CD8-positive, alpha-beta memory T cell (primary cell): ENCODE measurements around the gene NRL. TPM values are rescaled to one million over a fixed set of nuclear protein-coding genes. Genes with fewer than 3 reads are reported as not detected.

Experiments
- CTCF ChIA-PET: fragments of 350-600 bp; sonication (Branson Sonifier 250); formaldehyde crosslinking; loops from one replicate; lab custom pipeline; 2021; ENCODE audit warnings: antibody characterized with exemption; lab: Charles Lee
- POLR2A ChIA-PET: fragments of 350-600 bp; sonication (Branson Sonifier 250); formaldehyde crosslinking; loops from one replicate; lab custom pipeline; 2021; ENCODE audit warnings: antibody characterized with exemption; lab: Charles Lee
- DNase-seq, 5 donors: peaks; one replicate each; pipeline versions ENCODE4 v3.0.0 to v3.0.0-alpha.2; 2020 to 2022; ENCODE audit warnings: mixed read lengths in 1 of 5
- H3K27ac ChIP-seq: one replicate; pipeline ENCODE4 v1.7.0; 2013; ENCODE audit warnings: low read depth, mild to moderate bottlenecking, low read length, moderate library complexity
- H3K27me3 ChIP-seq: 2 replicates; pipeline ENCODE4 v1.7.0; 2013; ENCODE audit warnings: low read length, mild to moderate bottlenecking; ENCODE audit not compliant: insufficient read depth, poor library complexity, severe bottlenecking
- H3K36me3 ChIP-seq: 2 replicates; pipeline ENCODE4 v1.7.0; 2013; ENCODE audit warnings: mild to moderate bottlenecking, low read length, moderate library complexity; ENCODE audit not compliant: insufficient read depth
- H3K4me1 ChIP-seq: 2 replicates; pipeline ENCODE4 v1.7.0; 2013; ENCODE audit warnings: mild to moderate bottlenecking, low read length, moderate library complexity; ENCODE audit not compliant: insufficient read depth
- H3K4me3 ChIP-seq: 2 replicates; pipeline ENCODE4 v1.7.0; 2013; ENCODE audit warnings: mild to moderate bottlenecking, low read length
- H3K9me3 ChIP-seq: 2 replicates; pipeline ENCODE4 v1.7.0; 2013; ENCODE audit warnings: mild to moderate bottlenecking, low read length
- H3K27ac Mint-ChIP-seq, 8 donors: one replicate each; pipeline ENCODE4 v1.8.0; 2020 to 2021; ENCODE audit warnings: mixed read lengths in 8 of 8, mild to moderate bottlenecking in 6 of 8, inconsistent platforms in 3 of 8, moderate library complexity in 3 of 8
- H3K27me3 Mint-ChIP-seq, 2 donors: one replicate each; pipeline ENCODE4 v1.8.0; 2020 to 2021; ENCODE audit warnings: mixed read lengths in 2 of 2, mild to moderate bottlenecking in 1 of 2, moderate library complexity in 1 of 2
- H3K36me3 Mint-ChIP-seq, 3 donors: one replicate each; pipeline ENCODE4 v1.8.0; 2020 to 2021; ENCODE audit warnings: mixed read lengths in 3 of 3, inconsistent platforms in 1 of 3, mild to moderate bottlenecking in 1 of 3
- H3K4me1 Mint-ChIP-seq, 3 donors: one replicate each; pipeline ENCODE4 v1.8.0; 2020 to 2021; ENCODE audit warnings: mixed read lengths in 3 of 3, inconsistent platforms in 1 of 3, mild to moderate bottlenecking in 1 of 3
- H3K4me3 Mint-ChIP-seq, 7 donors: one replicate each; pipeline ENCODE4 v1.8.0; 2020 to 2021; ENCODE audit warnings: mixed read lengths in 7 of 7, mild to moderate bottlenecking in 6 of 7, moderate library complexity in 4 of 7, inconsistent platforms in 2 of 7
- H3K9me3 Mint-ChIP-seq, 5 donors: one replicate each; pipeline ENCODE4 v1.8.0; 2020 to 2022; ENCODE audit warnings: mixed read lengths in 5 of 5, mild to moderate bottlenecking in 3 of 5, moderate library complexity in 2 of 5, inconsistent platforms in 1 of 5
- polyA plus RNA-seq: library from polyadenylated mRNA; unstranded; fragments of 300-500 nt; fragmentation: Illumina TruSeq; gene quantifications from one replicate; pipeline ENCODE4 v1.2.3, GENCODE V29; 2021
- total RNA-seq, 2 experiments: library from RNA; stranded (reverse); gene quantifications; one replicate each; pipeline ENCODE4 v1.2.3, GENCODE V29; 2021

NRL gene
- total and polyA plus RNA-seq, 3 experiments from 2014 or later = 1.5 to 1.6 (median 1.5) TPM

- Mint-ChIP-seq H3K27ac (peak overlapping the region in 1 of 8 donors; percentile 58), H3K36me3 (peaks cover 0 to 1% (median 0%) of the 10 kb centered on the region in 3 donors), H3K4me1 (peaks cover 13 to 16% (median 14%) of the 10 kb centered on the region in 3 donors), H3K9me3 (no peaks in the 10 kb centered on the region), H3K4me3 (no peak overlapping the region), H3K27me3 (peaks cover 0 to 8% of the 10 kb centered on the region in 2 donors)
- Histone ChIP-seq H3K36me3 (no peaks in the 10 kb centered on the region), H3K9me3 (no peaks in the 10 kb centered on the region), H3K27me3 (no peaks in the 10 kb centered on the region), H3K4me3 (no peak overlapping the region), H3K4me1 (peaks cover 9% of the 10 kb centered on the region), H3K27ac (no peak overlapping the region)
- CTCF ChIA-PET = interaction anchor here (1.2 to 6.3 kb wide), 8 partner anchors 10 to 104 kb away, joined by 3 to 114 read pairs (median 20); partner anchors contain the start of genes DCAF11, IRF9, NRL and PCK2
- POLR2A ChIA-PET = interaction anchor here (0.5 to 1.2 kb wide), 2 partner anchors 24 to 171 kb away, joined by 3 to 5 read pairs; no protein-coding TSS in a partner anchor
- DNase-seq = no peak
Measured at GRCh38 chr14:24056800-24057184, 58.0 kb downstream of the NRL start.

DNA sequence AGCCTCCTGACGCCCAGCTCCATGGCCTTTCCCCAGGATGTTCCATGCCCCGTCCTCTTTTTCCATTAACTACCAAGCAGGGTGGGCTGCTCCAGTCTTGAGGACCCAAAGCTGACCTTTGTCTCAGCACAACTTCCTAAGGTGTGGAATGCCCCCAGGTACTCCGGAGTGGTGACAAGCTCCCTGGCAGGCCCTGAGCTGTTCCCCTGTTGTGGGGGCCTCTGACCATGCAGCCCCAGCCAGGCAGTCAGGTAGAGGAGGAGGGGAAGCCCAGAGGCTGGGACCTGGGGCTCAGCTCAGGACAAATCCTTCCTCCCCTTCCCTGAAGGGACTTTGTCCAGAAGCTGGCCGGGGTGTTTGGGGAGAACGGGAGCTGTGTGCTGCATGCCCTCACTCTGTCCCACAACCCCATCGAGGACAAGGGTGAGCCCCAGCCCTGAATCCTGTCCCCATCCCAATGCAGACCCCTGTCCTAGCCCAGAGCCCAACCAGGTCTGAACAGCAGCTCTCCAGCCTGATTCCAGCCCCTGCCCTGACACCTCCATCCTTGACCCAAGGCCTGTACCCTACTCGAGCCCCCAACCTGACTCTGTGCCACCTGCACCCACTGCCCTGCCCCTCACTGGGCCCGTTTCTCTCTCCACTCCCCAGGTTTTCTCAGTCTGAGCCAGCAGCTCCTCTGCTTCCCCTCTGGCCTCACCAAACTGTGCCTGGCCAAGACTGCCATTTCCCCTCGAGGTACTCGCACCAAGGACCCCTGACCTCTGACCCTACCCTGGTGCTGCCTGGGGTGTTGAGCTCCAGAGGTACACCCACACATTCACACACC is 58.6 kb downstream of the NRL start:
- no peaks in the 10 kb centered on the region for H3K36me3 ChIP-seq
- Mint-ChIP-seq H3K9me3 (no peaks in the 10 kb centered on the region), H3K36me3 (peaks cover 0 to 1% (median 0%) of the 10 kb centered on the region in 3 donors), H3K4me3 (no peak overlapping the region), H3K27me3 (peaks cover 0 to 8% of the 10 kb centered on the region in 2 donors), H3K27ac (peak overlapping the region in 1 of 8 donors; percentile 58), H3K4me1 (peaks cover 15 to 17% (median 17%) of the 10 kb centered on the region in 3 donors)
- no peaks in the 10 kb centered on the region for H3K9me3 ChIP-seq
- peaks cover 9% of the 10 kb centered on the region for H3K4me1 ChIP-seq
- DNase-seq = no peak
- no peak overlapping the region for H3K4me3 ChIP-seq
- H3K27me3 ChIP-seq = no peaks in the 10 kb centered on the region
- POLR2A ChIA-PET = interaction anchor here (1.2 kb wide), 1 partner anchor 25 kb away, joined by 5 read pairs; no protein-coding TSS in a partner anchor
- no peak overlapping the region for H3K27ac ChIP-seq
- CTCF ChIA-PET = interaction anchor here (3.1 to 6.3 kb wide), 5 partner anchors 27 to 105 kb away, joined by 18 to 114 read pairs (median 67); partner anchors contain the start of genes DCAF11, IRF9, NRL and PCK2

DNA sequence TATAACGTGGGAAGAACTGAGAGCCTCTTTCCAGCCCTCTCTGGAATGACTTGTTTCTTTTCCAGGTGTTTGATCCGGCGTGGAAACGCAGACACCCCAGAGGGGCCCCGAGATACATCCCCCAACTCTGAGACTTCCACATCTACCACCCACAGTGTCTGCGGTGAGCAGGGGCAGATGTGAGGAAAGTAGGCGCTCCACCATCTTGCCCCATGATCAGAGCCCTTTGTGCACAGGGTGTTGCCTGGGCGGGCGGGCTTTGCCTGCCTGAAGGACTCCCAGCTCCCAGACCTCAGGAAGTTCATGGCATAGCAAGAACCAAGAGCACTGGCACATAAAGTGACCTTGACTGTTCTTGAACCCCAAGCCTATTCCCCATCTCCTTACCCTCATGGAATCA is 60.1 kb downstream of the NRL start:
- Histone ChIP-seq H3K4me3 (no peak overlapping the region), H3K36me3 (no peaks in the 10 kb centered on the region), H3K27ac (no peak overlapping the region), H3K9me3 (no peaks in the 10 kb centered on the region), H3K27me3 (no peaks in the 10 kb centered on the region), H3K4me1 (peaks cover 9% of the 10 kb centered on the region)
- ChIA-PET CTCF (interaction anchor here (0.9 to 6.3 kb wide), 4 partner anchors 36 to 106 kb away, joined by 3 to 114 read pairs (median 59); partner anchors contain the start of gene PCK2), POLR2A (interaction anchor here (1.2 kb wide), 1 partner anchor 26 kb away, joined by 3 read pairs; no protein-coding TSS in a partner anchor)
- peaks cover 0 to 1% (median 0%) of the 10 kb centered on the region in 3 donors for H3K36me3 Mint-ChIP-seq
- H3K4me1 Mint-ChIP-seq = peaks cover 18 to 20% (median 20%) of the 10 kb centered on the region in 3 donors
- H3K27me3 Mint-ChIP-seq = peaks cover 0 to 8% of the 10 kb centered on the region in 2 donors
- no peak for DNase-seq
- H3K4me3 Mint-ChIP-seq = peak overlapping the region in 1 of 7 donors; percentile 16
- no peaks in the 10 kb centered on the region for H3K9me3 Mint-ChIP-seq
- H3K27ac Mint-ChIP-seq = no peak overlapping the region

GRCh38 chr14:24054324-24054641 is 60.5 kb downstream of the NRL start:
- H3K27me3 Mint-ChIP-seq = peaks cover 0 to 8% of the 10 kb centered on the region in 2 donors
- H3K9me3 Mint-ChIP-seq = no peaks in the 10 kb centered on the region
- peaks cover 18 to 20% (median 20%) of the 10 kb centered on the region in 3 donors for H3K4me1 Mint-ChIP-seq
- DNase-seq = no peak
- peak overlapping the region in 1 of 7 donors; percentile 85 for H3K4me3 Mint-ChIP-seq
- ChIA-PET CTCF (interaction anchor here (0.9 to 6.3 kb wide), 3 partner anchors 37 to 106 kb away, joined by 3 to 114 read pairs (median 4); no protein-coding TSS in a partner anchor), POLR2A (interaction anchor here (1.2 kb wide), 1 partner anchor 26 kb away, joined by 3 read pairs; no protein-coding TSS in a partner anchor)
- Histone ChIP-seq H3K4me3 (no peak overlapping the region), H3K27ac (no peak overlapping the region), H3K4me1 (peaks cover 9% of the 10 kb centered on the region), H3K36me3 (no peaks in the 10 kb centered on the region), H3K27me3 (no peaks in the 10 kb centered on the region), H3K9me3 (no peaks in the 10 kb centered on the region)
- peaks cover 0 to 1% (median 0%) of the 10 kb centered on the region in 3 donors for H3K36me3 Mint-ChIP-seq
- no peak overlapping the region for H3K27ac Mint-ChIP-seq

GRCh38 chr14:24053548-24054323 is 61.0 kb downstream of the NRL start:
- POLR2A ChIA-PET = interaction anchor here (0.6 to 1.2 kb wide), 2 partner anchors 27 to 54 kb away, joined by 3 to 5 read pairs; no protein-coding TSS in a partner anchor
- H3K27me3 ChIP-seq = no peaks in the 10 kb centered on the region
- H3K27me3 Mint-ChIP-seq = peaks cover 0 to 8% of the 10 kb centered on the region in 2 donors
- H3K4me1 Mint-ChIP-seq = peaks cover 18 to 20% (median 20%) of the 10 kb centered on the region in 3 donors
- no peaks in the 10 kb centered on the region for H3K36me3 ChIP-seq
- peak overlapping the region; percentile 76 to 90 (median 83) for H3K4me3 Mint-ChIP-seq
- peaks cover 9% of the 10 kb centered on the region for H3K4me1 ChIP-seq
- no peak overlapping the region for H3K4me3 ChIP-seq
- H3K36me3 Mint-ChIP-seq = peaks cover 0 to 1% (median 0%) of the 10 kb centered on the region in 3 donors
- no peak for DNase-seq
- peak overlapping the region in 2 of 8 donors; percentile 14 to 16 for H3K27ac Mint-ChIP-seq
- no peaks in the 10 kb centered on the region for H3K9me3 ChIP-seq
- H3K27ac ChIP-seq = no peak overlapping the region
- H3K9me3 Mint-ChIP-seq = no peaks in the 10 kb centered on the region
- CTCF ChIA-PET = interaction anchor here (0.9 to 6.3 kb wide), 3 partner anchors 37 to 107 kb away, joined by 3 to 114 read pairs (median 4); no protein-coding TSS in a partner anchor

- no peaks in the 10 kb centered on the region for H3K9me3 Mint-ChIP-seq
- no peak overlapping the region for H3K27ac ChIP-seq
- H3K4me3 ChIP-seq = peak overlapping the region; percentile 66
- ChIA-PET CTCF (interaction anchor here (2.1 to 6.3 kb wide), 4 partner anchors 27 to 56 kb away, joined by 8 to 114 read pairs (median 14); no protein-coding TSS in a partner anchor), POLR2A (interaction anchor here (0.6 to 1.4 kb wide), 3 partner anchors 28 to 103 kb away, joined by 3 to 5 read pairs (median 5); no protein-coding TSS in a partner anchor)
- H3K4me1 ChIP-seq = peaks cover 9% of the 10 kb centered on the region
- peaks cover 0 to 8% of the 10 kb centered on the region in 2 donors for H3K27me3 Mint-ChIP-seq
- no peaks in the 10 kb centered on the region for H3K36me3 ChIP-seq
- peak in 4 of 5 donors; percentile 15 to 68 (median 28) for DNase-seq
- peaks cover 15 to 20% (median 18%) of the 10 kb centered on the region in 3 donors for H3K4me1 Mint-ChIP-seq
- H3K4me3 Mint-ChIP-seq = peak overlapping the region; percentile 76 to 90 (median 83)
- H3K27ac Mint-ChIP-seq = peak overlapping the region in 6 of 8 donors; percentile 14 to 94 (median 55)
- no peaks in the 10 kb centered on the region for H3K27me3 ChIP-seq
- H3K36me3 Mint-ChIP-seq = peaks cover 0 to 1% (median 0%) of the 10 kb centered on the region in 3 donors
- H3K9me3 ChIP-seq = no peaks in the 10 kb centered on the region
Measured at GRCh38 chr14:24052656-24053547, 61.8 kb downstream of the NRL start.
